ELF-1 (cell line): ENCODE data around the gene MGAT2.
A peak's percentile ranks its signal among the peaks of the same experiment; 100 is the strongest.
"Not testable (repeated sequence)": the region's sequence is repeated elsewhere in the genome, so short reads cannot be mapped to it uniquely, and the experiment has no call there.

Experiments
- DNase-seq: peaks from one replicate; pipeline ENCODE4 v3.0.0-alpha.2; 2016; ENCODE audit warnings: low read depth, low spot score

The MGAT2 gene

DNA sequence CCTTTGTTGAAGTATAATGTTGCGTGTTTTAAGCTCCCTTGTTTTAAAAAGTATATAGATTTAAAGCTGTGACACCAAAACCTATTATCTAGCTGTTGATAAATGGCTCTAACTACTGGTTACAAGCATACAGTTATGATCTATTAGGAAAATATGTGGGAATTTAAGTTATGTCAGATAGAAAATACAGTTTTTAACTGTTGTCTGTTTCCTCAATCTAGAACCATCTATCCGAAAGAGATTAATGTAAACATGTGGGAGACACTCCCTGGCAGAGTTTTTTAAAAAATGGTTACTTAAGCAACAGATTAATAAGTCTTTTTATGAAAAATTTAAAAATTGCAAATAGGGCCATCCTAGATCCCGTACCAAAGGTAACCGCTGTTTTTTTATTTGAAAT lies 8.3 kb upstream of the MGAT2 start:
- DNase-seq: no peak

DNA sequence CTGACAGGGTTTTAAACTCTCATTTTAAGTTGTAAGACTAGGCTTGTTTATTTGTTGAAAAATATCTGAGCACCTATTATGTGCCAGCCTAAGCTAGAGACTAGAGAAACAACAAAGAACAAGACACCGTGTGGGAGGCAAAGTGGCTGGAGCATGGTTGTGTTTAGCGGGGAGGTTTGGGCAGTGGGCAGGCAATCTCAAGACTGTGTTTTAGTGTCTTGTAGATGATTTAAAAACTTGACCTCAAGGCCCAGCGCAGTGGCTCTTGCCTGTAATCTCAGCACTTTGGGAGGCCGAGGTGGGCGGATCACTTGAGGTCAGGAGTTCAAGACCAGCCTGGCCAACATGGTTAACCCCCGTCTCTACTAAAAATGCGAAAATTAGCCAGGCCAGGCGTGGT lies 7.9 kb upstream of the MGAT2 start:
- no peak for DNase-seq

GRCh38 chr14:49614196-49614595 lies 6.4 kb upstream of the MGAT2 start:
- no peak for DNase-seq

DNA sequence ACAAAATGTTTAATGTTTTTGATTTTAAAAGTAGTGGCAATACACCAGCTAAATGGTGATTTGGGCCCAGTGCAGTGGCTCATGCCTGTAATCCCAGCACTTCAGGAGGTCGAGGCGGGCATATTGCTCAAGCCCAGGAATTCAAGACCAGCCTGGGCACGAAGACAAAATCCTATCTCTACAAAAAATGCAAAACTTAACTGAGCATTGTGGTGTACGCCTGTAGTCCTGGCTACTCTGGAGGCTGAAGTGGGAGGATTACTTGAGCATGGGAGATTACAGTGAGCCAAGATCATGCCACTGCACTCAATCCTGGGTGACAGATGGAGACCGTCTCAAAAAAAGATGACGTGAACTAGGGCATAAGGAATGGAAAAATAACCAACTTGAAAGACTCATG lies 4.8 kb upstream of the MGAT2 start:
- no peak for DNase-seq

GRCh38 chr14:49617852-49618519 lies 2.6 kb upstream of the MGAT2 start:
- DNase-seq: no peak

GRCh38 chr14:49619273-49619672 lies 1.3 kb upstream of the MGAT2 start:
- DNase-seq: not testable (repeated sequence)

GRCh38 chr14:49619730-49620129 lies 869 bp upstream of the MGAT2 start:
- DNase-seq: no peak

DNA sequence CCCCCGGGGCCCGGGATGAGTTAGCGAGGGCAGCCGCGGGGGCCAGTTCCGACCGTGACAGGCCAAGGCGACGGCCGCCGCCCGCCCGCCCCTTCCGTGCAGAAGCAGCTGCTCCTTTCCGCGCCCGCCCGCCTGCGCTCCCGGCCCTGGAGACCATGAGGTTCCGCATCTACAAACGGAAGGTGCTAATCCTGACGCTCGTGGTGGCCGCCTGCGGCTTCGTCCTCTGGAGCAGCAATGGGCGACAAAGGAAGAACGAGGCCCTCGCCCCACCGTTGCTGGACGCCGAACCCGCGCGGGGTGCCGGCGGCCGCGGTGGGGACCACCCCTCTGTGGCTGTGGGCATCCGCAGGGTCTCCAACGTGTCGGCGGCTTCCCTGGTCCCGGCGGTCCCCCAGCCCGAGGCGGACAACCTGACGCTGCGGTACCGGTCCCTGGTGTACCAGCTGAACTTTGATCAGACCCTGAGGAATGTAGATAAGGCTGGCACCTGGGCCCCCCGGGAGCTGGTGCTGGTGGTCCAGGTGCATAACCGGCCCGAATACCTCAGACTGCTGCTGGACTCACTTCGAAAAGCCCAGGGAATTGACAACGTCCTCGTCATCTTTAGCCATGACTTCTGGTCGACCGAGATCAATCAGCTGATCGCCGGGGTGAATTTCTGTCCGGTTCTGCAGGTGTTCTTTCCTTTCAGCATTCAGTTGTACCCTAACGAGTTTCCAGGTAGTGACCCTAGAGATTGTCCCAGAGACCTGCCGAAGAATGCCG lies 699 bp downstream of the MGAT2 start:
- DNase-seq: peak; percentile 72

GRCh38 chr14:49622022-49622607 lies 1.5 kb downstream of the MGAT2 start:
- no peak for DNase-seq

DNA sequence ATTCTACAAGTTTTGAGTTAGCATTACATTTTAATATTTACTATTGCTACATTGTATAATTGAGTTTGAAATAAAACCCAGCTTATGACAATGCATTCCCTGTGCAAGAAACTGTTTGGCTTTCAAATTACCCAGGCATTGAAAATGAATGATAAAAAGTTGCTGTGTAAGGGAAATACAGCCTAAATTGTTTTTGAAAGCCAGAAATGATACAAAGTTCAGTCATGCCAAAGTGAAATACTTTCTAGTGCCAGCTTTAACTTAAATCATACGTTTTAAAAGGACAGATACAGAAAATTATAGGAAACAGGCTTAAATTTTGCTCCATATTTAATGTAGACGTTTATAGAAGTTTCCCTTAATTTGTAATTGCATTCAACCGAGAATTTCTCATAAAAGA lies 2.8 kb downstream of the MGAT2 start:
- DNase-seq: no peak

- DNase-seq: no peak
Observed at GRCh38 chr14:49623941-49624839, 3.6 kb downstream of the MGAT2 start.

DNA sequence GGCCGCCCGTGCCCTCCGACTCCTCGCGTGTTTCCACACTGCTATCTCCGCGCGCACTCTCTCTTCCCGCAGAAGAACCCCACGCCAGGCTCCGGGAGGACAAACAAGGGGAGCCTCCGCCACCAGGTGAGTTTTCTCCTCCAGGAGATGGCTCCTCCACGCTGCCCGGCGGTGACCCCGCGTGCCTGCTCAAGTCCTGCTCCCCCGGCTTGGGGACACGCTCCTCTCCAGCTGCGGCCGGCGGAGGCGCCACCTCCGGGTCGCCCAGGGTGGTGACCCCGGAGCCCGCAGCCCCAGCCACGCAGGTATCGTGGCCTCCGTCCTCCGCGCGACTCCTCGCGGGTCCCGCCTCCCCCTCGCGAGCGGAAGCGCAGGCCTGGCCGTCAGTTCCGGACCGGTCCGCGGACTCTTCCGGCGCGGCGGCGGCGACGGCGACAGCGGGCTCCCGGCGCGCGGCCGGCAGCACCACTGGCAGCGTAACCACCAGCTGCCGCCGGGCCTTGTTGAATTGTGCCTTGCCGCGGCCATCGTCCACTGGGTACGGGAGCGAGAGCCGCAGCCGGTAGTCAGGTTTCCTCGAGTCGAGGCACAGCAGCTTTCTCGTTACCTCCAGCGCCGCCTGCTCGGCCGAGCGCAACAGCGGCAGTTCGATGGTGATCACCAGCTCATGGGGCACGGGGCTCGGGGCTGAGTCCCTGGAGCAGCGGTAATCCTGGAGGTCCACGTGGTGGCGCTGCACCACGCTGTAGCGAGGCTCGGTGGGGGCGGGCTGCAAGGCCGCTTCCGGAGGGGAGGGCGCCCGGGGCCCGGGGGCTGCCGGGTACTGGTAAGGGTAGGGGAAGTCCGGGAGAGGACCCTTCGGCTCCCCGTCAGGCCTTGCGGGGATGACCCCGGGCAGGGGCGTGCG lies 13.3 kb downstream of the MGAT2 start:
- DNase-seq: peak; percentile 94

DNA sequence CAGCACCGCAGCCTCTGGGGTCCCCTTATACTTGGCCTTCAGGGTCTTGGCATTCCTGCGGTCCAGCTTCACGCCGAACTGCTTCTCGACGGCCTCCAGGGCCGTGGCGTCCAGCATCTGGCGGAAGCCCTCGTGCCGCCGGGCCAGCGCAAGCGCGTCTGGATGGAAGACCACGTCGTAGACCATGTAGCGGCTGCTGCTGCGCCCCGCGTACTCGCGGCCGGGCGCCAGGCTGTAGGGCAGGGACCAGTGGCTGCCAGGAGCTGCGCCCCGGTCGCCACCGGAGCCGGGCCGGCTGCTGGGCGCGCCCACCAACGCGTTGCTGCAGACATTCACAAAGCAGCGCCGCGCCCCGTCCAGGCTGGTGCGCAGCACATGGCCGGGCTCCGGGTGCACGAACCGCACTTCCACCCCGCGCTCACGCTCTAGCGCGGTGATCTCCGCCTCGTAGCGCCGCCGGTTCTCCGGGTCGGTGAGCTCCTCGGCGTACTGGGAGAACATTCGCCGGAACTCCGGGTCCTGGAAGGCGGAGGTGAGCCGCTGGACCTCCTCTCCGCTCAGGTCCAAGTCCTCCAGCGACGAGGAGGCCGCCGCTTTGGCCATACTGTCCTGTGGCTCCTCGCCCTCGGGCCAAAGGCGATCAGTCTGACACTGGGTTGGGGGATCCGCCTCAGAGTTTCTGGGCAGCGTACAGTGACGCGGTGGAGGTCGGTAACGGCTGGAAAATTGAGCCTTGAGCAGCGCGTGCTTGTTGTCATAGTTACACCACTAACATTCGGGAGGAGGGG lies 14.1 kb downstream of the MGAT2 start, which contains the start of gene DNAAF2:
Gene DNAAF2 (minus strand): TSS at position 698 of the 788 bp plus-strand sequence. CDS start 95 bp downstream, at position 603.
- DNase-seq: peak; percentile 85

GRCh38 chr14:49636866-49637265 lies 16.3 kb downstream of the MGAT2 start:
- no peak for DNase-seq

GRCh38 chr14:49637534-49638078 lies 17.0 kb downstream of the MGAT2 start:
- no peak for DNase-seq

GRCh38 chr14:49640540-49641417 lies 20.2 kb downstream of the MGAT2 start:
- no peak for DNase-seq

DNA sequence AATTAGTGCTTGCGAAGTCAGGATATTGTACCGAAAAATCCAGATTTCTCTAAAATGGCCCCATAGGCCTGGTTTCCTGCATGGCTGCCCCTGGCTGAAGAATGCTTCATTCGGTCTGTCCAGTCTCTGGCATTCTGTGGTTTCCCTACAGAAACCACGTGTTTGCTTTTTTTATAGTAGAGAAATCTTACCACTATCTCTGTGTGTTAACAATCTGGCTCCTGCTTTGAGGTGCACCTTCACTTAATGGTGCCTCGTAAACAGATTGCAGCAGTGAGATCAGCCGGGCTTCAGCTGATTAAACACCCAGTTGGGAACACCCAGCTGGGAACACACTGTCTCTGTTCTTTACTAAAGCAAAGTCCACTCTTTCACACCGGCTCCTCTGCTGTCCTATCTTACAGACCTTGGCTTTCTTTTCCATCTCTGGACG lies 21.1 kb downstream of the MGAT2 start:
- no peak for DNase-seq

GRCh38 chr14:49642163-49642562 lies 21.6 kb downstream of the MGAT2 start:
- no peak for DNase-seq

GRCh38 chr14:49653508-49653907 lies 32.9 kb downstream of the MGAT2 start:
- DNase-seq: no peak
